ENCODE measurements around the gene SHISAL2A. TPM values are rescaled to one million over a fixed set of nuclear protein-coding genes. Genes with fewer than 3 reads are reported as not detected.

The SHISAL2A gene
- total and polyA plus RNA-seq, 2 of the 4 experiments (the other 2 are of a cell fraction): not detected

DNA sequence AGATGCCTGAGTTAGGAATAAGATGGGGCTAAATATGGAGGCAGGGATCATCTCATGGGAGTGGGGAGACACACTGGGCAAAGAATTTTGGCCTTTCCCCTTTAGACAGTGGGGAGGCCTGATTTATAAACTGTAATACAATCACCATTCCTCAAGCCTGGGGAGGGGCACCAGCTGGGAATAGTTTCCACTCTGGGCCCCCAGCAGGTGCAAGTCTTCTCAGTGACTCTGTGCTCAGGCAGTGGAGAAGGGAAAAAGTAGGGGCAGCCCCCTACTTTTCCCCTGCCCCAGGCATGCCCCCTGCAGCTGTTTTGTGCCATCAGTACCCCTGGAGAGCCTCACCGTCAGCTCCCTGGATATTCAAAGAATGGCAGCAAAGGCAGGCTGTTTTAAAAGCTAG is 46.1 kb downstream of the SHISAL2A start:
- BruUV-seq (replicated peaks): no TSS peak
- Histone ChIP-seq H2BK5ac (ENCODE audit: low read depth, low read length, poor library complexity, severe bottlenecking) (no peak overlapping the region), H2AK5ac (ENCODE audit: low read depth, low read length) (no peak overlapping the region), H2AFZ (replicated peaks; ENCODE audit: low read length, poor library complexity) (no peak overlapping the region), H4K8ac (ENCODE audit: low read depth in 2 of 2, low read length in 2 of 2) (no peak overlapping the region), H3K56ac (ENCODE audit: extremely low read depth, insufficient read depth, low read length) (no peak overlapping the region), H3K14ac (replicated peaks; ENCODE audit: low read depth, low read length) (no peak overlapping the region), H3K9ac (ENCODE audit: low read depth, low read length) (no peak overlapping the region), H3K4me2 (ENCODE audit: low read depth, low read length) (no peak overlapping the region), H3K27me3 (ENCODE audit: control insufficient read depth, insufficient read depth, low read length) (no peaks in the 10 kb centered on the region), H3K9me1 (ENCODE audit: insufficient read depth, low read length) (no peaks in the 10 kb centered on the region), H3K4ac (ENCODE audit: low read depth, low read length) (no peak overlapping the region), H3K4me3 (ENCODE audit: insufficient read depth, low read depth, low read length) (no peak overlapping the region), H3K36me3 (ENCODE audit: control insufficient read depth, insufficient read depth, low read length) (no peaks in the 10 kb centered on the region), H2AK9ac (replicated peaks; ENCODE audit: low read depth, low read length, poor library complexity) (no peak overlapping the region), H4K5ac (ENCODE audit: low read depth, low read length) (no peak overlapping the region), H3K27ac (ENCODE audit: insufficient read depth, low read length) (no peak overlapping the region), H2BK20ac (ENCODE audit: low read depth, low read length) (no peak overlapping the region), H3K79me1 (ENCODE audit: low read depth in 1 of 2, low read length in 2 of 2) (no peaks in the 10 kb centered on the region), H3K4me1 (ENCODE audit: control insufficient read depth, insufficient read depth, low read length) (peaks cover 5% of the 10 kb centered on the region; the same call in 1 of the 2 replicates), H2BK15ac (ENCODE audit: low read depth, low read length) (no peak overlapping the region), H3K18ac (ENCODE audit: low read depth, low read length) (no peak overlapping the region), H2BK120ac (ENCODE audit: low read depth, low read length) (no peak overlapping the region), H3K9me3 (ENCODE audit: control insufficient read depth, insufficient read depth, low read length) (no peaks in the 10 kb centered on the region), H3K23ac (ENCODE audit: low read depth, low read length) (no peak overlapping the region), H4K91ac (ENCODE audit: insufficient read depth, low read depth, low read length) (no peak overlapping the region), H4K20me1 (ENCODE audit: insufficient read depth, low read length) (no peaks in the 10 kb centered on the region)
- CTCF ChIA-PET: no interaction called here
- TF ChIP-seq, protein P1, sequence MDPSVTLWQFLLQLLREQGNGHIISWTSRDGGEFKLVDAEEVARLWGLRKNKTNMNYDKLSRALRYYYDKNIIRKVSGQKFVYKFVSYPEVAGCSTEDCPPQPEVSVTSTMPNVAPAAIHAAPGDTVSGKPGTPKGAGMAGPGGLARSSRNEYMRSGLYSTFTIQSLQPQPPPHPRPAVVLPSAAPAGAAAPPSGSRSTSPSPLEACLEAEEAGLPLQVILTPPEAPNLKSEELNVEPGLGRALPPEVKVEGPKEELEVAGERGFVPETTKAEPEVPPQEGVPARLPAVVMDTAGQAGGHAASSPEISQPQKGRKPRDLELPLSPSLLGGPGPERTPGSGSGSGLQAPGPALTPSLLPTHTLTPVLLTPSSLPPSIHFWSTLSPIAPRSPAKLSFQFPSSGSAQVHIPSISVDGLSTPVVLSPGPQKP (IDR thresholded peaks at IDR 0.05; ENCODE audit: borderline replicate concordance, low read depth, low read length): no peak
- TF ChIP-seq POLR2A (IDR thresholded peaks at IDR 0.05; ENCODE audit: low read depth, low read length) (no peak), RFX5 (IDR thresholded peaks at IDR 0.05; ENCODE audit: low read depth, low read length) (no peak), RAD21 (IDR thresholded peaks at IDR 0.05; ENCODE audit: low read length) (no peak), FOS (IDR thresholded peaks at IDR 0.05; ENCODE audit: low read depth, low read length) (no peak), NFE2L2 (IDR thresholded peaks at IDR 0.05; ENCODE audit: low read depth, low read length) (no peak), MAZ (IDR thresholded peaks at IDR 0.05; ENCODE audit: borderline replicate concordance, low read depth, low read length) (no peak), CHD1 (IDR thresholded peaks at IDR 0.05; ENCODE audit: low read depth, low read length) (no peak), MAFK (IDR thresholded peaks at IDR 0.05; ENCODE audit: low read depth, low read length) (no peak), BHLHE40 (IDR thresholded peaks at IDR 0.05; ENCODE audit: low read depth, low read length) (no peak), RCOR1 (IDR thresholded peaks at IDR 0.05; ENCODE audit: insufficient replicate concordance, low read length) (no peak)
- TF ChIP-seq, protein P2, sequence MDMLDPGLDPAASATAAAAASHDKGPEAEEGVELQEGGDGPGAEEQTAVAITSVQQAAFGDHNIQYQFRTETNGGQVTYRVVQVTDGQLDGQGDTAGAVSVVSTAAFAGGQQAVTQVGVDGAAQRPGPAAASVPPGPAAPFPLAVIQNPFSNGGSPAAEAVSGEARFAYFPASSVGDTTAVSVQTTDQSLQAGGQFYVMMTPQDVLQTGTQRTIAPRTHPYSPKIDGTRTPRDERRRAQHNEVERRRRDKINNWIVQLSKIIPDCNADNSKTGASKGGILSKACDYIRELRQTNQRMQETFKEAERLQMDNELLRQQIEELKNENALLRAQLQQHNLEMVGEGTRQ (IDR thresholded peaks at IDR 0.05; ENCODE audit: low read depth, low read length): no peak
- in situ Hi-C loops (cut with MboI; ENCODE audit: low sequenced_read_pairs) (no loop called here), intact Hi-C loops (cut with micrococcal nuclease) (no loop called here), dilution Hi-C loops (cut with HindIII; ENCODE audit: low sequenced_read_pairs, unreplicated experiment) (no loop called here)
- no peak for ATAC-seq (ENCODE audit: low read depth)
- no peak for DNase-seq
- POLR2A ChIA-PET (ENCODE audit: unreplicated experiment): no interaction called here
- no CpG with 5 or more reads among the region's 1 CpG for WGBS, 2 experiments (ENCODE audit: extremely low coverage in 2 of 2, insufficient read length in 1 of 2)
